ENCODE data around the gene FNDC3A.

- TF ChIP-seq CC2D1A (IDR thresholded peaks at IDR 0.05) (no peak), ZNF282 (CRISPR knock-in tag; IDR thresholded peaks at IDR 0.05) (no peak), TRIM28 (IDR thresholded peaks at IDR 0.05) (no peak), ETS1 (conservative IDR thresholded peaks at IDR 0.05; ENCODE audit: control insufficient read depth, low read depth, low read length) (no peak), ZNF274 (IDR thresholded peaks at IDR 0.05; ENCODE audit: borderline replicate concordance, low read depth, low read length) (no peak), CREB1 (IDR thresholded peaks at IDR 0.05) (no peak), CREB1 (CRISPR knock-in tag; IDR thresholded peaks at IDR 0.05) (no peak), FOSL1 (tag; conservative IDR thresholded peaks at IDR 0.05) (no peak), FOXA1 (IDR thresholded peaks at IDR 0.05; ENCODE audit: borderline replicate concordance) (no peak), YY1 (IDR thresholded peaks at IDR 0.05; ENCODE audit: borderline replicate concordance in 1 of 3, control insufficient read depth in 1 of 3, extremely low read depth in 1 of 3, insufficient read depth in 3 of 3, insufficient read length in 1 of 3, insufficient replicate concordance in 2 of 3, low read depth in 1 of 3, low read length in 2 of 3) (no peak), CTCF (IDR thresholded peaks at IDR 0.05 in 2 of 3, conservative IDR thresholded peaks at IDR 0.05 in 1 of 3; ENCODE audit: insufficient read depth in 2 of 3, low read depth in 1 of 3, low read length in 3 of 3) (no peak), FOXK2 (conservative IDR thresholded peaks at IDR 0.05 in 1 of 2, IDR thresholded peaks at IDR 0.05 in 1 of 2; ENCODE audit: low read depth in 2 of 2) (no peak)
- TF ChIP-seq, protein P1, sequence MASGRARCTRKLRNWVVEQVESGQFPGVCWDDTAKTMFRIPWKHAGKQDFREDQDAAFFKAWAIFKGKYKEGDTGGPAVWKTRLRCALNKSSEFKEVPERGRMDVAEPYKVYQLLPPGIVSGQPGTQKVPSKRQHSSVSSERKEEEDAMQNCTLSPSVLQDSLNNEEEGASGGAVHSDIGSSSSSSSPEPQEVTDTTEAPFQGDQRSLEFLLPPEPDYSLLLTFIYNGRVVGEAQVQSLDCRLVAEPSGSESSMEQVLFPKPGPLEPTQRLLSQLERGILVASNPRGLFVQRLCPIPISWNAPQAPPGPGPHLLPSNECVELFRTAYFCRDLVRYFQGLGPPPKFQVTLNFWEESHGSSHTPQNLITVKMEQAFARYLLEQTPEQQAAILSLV (tag; IDR thresholded peaks at IDR 0.05), result no peak
These were observed 66.8 kb downstream of the FNDC3A start for GRCh38 chr13:49042476-49042875.
